Measurements from ENCODE around the gene PRKCD. TPM values are rescaled to one million over a fixed set of nuclear protein-coding genes. Genes with fewer than 3 reads are reported as not detected.

The PRKCD gene
- total RNA-seq, 4 donors from 2014 or later: 36.3 to 73.1 (median 70.6) TPM

DNA sequence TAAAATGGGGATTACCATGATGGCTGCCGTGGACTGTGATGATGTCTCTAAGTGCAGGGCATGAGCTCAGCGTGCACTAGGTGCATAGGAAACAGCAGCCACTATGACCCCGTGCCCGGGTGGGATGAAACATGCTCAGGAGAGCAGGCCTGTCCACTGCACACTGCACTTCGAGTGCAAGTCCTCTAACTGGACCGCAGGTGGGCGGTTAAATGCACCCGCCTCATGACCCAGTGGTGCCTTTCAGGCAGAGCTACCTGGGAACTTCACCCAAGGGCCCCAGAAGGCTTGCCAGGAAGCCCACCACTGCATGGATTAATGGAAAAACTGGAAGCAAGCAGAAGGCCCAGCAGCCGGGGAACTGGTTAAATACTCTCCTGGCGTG lies 34.0 kb downstream of the PRKCD start:
- no peak for DNase-seq
- Histone ChIP-seq H3K4me3 (no peak overlapping the region), H3K4me1 (peaks cover 0 to 11% (median 4%) of the 10 kb centered on the region in 4 donors), H3K27me3 (no peaks in the 10 kb centered on the region), H3K27ac (no peak overlapping the region), H3K9me3 (no peaks in the 10 kb centered on the region), H3K36me3 (peaks cover 0 to 31% (median 1%) of the 10 kb centered on the region in 3 donors)
- TF ChIP-seq, protein P1, sequence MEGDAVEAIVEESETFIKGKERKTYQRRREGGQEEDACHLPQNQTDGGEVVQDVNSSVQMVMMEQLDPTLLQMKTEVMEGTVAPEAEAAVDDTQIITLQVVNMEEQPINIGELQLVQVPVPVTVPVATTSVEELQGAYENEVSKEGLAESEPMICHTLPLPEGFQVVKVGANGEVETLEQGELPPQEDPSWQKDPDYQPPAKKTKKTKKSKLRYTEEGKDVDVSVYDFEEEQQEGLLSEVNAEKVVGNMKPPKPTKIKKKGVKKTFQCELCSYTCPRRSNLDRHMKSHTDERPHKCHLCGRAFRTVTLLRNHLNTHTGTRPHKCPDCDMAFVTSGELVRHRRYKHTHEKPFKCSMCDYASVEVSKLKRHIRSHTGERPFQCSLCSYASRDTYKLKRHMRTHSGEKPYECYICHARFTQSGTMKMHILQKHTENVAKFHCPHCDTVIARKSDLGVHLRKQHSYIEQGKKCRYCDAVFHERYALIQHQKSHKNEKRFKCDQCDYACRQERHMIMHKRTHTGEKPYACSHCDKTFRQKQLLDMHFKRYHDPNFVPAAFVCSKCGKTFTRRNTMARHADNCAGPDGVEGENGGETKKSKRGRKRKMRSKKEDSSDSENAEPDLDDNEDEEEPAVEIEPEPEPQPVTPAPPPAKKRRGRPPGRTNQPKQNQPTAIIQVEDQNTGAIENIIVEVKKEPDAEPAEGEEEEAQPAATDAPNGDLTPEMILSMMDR (IDR thresholded peaks at IDR 0.05): no peak
- no peak for TF ChIP-seq POLR2A (IDR thresholded peaks at IDR 0.05)

DNA sequence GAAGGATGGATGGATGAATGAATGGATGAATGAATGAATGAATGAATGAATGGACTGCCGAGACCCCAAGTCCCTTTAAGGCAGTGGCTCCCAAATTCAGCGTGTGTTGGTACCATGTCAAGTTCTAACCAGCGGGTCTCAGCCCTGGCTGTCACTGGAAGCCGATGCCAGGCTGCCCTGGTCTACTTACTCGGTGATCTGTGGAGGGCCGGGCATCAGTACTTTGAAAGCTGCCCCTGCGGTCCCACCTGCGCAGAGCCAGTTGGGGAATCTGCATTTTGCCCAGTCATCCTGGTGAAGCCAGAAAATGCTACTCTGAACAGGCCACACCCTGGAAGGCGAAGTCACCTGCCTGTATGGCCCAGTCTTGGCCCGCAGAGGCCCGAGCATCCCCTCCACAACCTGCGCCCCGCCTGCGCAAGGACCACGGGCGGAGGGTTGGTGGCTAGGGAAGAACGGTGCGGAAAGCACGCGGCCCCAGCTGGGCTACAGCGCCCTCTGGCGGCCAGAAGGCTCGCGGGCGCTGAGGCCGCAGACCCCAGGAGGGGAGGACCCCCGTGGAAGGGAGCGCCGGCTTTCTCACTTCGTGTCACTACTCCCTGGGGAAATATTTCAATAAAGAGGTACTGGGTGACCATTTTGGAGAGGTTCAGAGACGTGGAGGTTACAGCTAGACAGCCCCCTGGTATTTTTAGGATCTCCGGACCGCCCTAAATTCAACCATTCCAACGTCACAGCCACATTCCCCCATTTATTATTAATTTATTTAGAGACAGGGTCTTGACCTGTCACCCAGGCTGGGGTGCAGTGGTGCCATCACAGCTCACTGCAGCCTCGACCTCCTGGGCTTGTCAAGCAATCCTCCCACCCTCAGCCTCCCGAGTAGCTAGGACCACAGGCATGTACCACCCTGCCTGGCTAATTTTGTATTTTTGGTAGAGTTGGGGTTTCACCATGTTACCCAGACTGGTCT lies 34.9 kb downstream of the PRKCD start:
- H3K36me3 ChIP-seq: peaks cover 0 to 23% (median 0%) of the 10 kb centered on the region in 3 donors
- TF ChIP-seq POLR2A (IDR thresholded peaks at IDR 0.05): no peak
- TF ChIP-seq, protein P1 (IDR thresholded peaks at IDR 0.05): peak; percentile 88 to 99 (median 96)
- H3K4me3 ChIP-seq: peak overlapping the region in 1 of 4 donors; percentile 1
- DNase-seq: peak; percentile 45 to 74 (median 71)
- H3K27ac ChIP-seq: peak overlapping the region in 1 of 4 donors; percentile 10
- no peaks in the 10 kb centered on the region for H3K27me3 ChIP-seq
- peaks cover 0 to 11% (median 4%) of the 10 kb centered on the region in 4 donors for H3K4me1 ChIP-seq
- H3K9me3 ChIP-seq: no peaks in the 10 kb centered on the region

DNA sequence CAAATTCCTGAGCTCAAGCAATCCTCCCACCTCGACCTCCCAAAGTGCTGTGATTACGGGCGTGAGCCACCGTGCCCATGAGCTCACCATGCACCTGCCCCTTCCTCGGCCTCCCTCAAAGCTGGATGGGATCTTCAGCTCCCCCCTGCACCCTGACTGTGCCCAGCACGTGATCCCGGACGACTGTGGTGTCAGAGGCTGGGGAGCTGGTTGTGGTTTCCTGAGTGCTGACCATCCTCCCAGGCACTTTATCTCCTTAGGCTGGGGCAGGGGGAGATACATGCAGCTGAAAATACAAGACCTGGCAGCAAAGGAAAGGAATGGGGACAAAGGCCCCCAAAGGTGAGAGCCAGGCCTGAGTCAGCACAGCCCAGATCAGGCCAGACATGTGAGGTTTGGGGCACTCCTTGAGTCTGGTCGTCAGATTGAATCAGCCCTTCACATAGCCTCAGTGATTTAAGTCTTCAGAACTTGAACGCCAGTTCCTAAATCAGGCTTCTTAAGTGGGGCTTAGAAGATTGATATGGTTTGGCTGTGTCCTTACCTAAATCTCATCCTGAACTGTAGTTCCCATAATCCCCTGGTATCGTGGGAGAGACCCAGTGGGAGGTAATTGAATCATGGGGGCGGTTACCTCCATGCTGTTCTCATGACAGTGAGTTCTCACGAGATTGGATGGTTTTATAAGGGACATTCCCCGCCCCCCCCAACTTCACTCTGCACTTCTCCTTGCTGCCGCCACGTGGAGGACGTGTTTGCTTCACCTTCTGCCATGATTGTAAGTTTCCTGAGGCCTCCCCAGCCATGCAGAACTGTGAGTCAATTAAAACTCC lies 35.8 kb downstream of the PRKCD start:
- peak in 2 of 3 donors; percentile 82 to 86 for DNase-seq
- TF ChIP-seq POLR2A (IDR thresholded peaks at IDR 0.05): no peak
- TF ChIP-seq, protein P1 (IDR thresholded peaks at IDR 0.05): peak in 4 of 6 experiments; percentile 3 to 30 (median 18)
- Histone ChIP-seq H3K4me3 (no peak overlapping the region), H3K27ac (peak overlapping the region in 1 of 4 donors; percentile 10), H3K9me3 (no peaks in the 10 kb centered on the region), H3K27me3 (no peaks in the 10 kb centered on the region), H3K36me3 (peaks cover 0 to 15% (median 0%) of the 10 kb centered on the region in 3 donors), H3K4me1 (peaks cover 0 to 11% (median 4%) of the 10 kb centered on the region in 4 donors)

DNA sequence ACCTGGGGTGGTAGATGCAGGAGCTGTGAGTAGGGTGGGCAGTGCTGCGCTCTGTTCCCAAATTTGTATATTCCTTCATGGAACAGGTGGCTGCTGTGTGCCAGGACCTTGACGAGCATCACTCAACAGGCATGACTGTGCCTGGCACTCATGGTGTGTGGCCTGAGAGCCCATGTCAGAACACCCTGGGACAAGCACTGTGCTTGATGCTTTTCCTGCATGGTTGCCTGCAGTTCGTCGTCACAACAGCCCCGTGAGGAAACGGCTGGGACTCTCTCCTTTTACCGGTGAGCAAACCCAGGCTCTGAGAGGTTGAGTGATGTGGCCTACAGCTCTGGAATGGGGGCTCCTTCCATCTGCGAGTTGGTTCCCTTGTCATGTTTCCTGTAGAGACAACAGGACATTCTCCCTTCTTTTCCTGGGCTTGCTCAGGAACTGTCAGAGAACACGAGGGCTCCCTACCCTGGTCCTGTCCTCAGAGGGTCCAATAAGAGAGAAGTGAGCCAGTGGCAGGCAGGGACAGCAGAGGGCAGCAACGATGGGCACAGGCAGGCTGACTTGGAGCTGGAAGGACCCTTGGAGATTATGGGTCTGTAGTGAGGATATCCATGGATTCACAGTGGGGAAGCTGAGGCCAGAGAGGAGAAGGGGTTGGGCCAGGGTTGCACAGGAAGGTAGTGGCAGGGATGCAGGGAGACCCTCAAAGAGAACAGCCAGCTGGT lies 37.4 kb downstream of the PRKCD start:
- Histone ChIP-seq H3K4me1 (peaks cover 0 to 5% (median 2%) of the 10 kb centered on the region in 4 donors), H3K27me3 (no peaks in the 10 kb centered on the region), H3K4me3 (no peak overlapping the region), H3K36me3 (peaks cover 0 to 2% (median 0%) of the 10 kb centered on the region in 3 donors), H3K9me3 (no peaks in the 10 kb centered on the region), H3K27ac (no peak overlapping the region)
- TF ChIP-seq, protein P1 (IDR thresholded peaks at IDR 0.05): no peak
- no peak for TF ChIP-seq POLR2A (IDR thresholded peaks at IDR 0.05)
- no peak for DNase-seq

DNA sequence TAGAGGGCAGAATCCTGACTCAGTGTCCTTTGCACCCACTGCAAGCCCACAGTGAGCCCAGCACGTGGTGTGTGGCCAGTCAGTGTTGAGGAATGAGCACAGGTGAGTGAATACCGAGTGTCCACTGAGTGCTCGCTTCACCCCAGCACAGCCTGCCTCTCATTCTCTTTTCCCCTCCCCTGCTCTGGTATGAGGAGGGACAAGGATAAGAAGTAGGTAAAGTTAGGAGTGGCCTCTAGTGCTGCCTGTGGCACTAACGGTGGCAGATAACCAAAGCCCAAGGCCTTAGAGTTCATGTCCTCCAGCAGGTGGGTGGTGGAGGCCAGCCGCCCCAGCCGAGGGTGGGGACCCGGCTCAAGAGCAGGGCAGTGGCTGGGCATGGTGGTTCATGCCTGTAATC lies 38.0 kb downstream of the PRKCD start:
- Histone ChIP-seq H3K27me3 (no peaks in the 10 kb centered on the region), H3K27ac (no peak overlapping the region), H3K36me3 (no peaks in the 10 kb centered on the region), H3K4me1 (peaks cover 0 to 5% (median 1%) of the 10 kb centered on the region in 4 donors), H3K4me3 (no peak overlapping the region), H3K9me3 (no peaks in the 10 kb centered on the region)
- no peak for DNase-seq
- TF ChIP-seq, protein P1 (IDR thresholded peaks at IDR 0.05): no peak
- TF ChIP-seq POLR2A (IDR thresholded peaks at IDR 0.05): no peak

All from Peyer's patch (tissue), 4 donors.